Breast epithelium (tissue), 3 donors: ENCODE results near the gene ATG16L1.

Source experiments
- CTCF ChIP-seq, 3 donors: fragments of 450-650 bp; IDR thresholded peaks; one replicate each; pipeline ENCODE4 v1.5.1; 2016 to 2017; ENCODE audit warnings: antibody characterized with exemption in 3 of 3, mild to moderate bottlenecking in 3 of 3, moderate library complexity in 3 of 3
- POLR2A ChIP-seq: fragments of 450-650 bp; IDR thresholded peaks from one replicate; pipeline ENCODE4 v1.6.1; 2016; ENCODE audit warnings: antibody characterized with exemption, mild to moderate bottlenecking, moderate library complexity

GRCh38 chr2:233256048-233256447 lies 4.6 kb downstream of the ATG16L1 start:
- no peak for TF ChIP-seq CTCF (IDR thresholded peaks at IDR 0.05)
- TF ChIP-seq POLR2A = no peak
